HepG2 (cell line): ENCODE data around the gene ZNF106.

Experiments used
- CTCF ChIP-seq: sonication (generic); formaldehyde crosslinking; IDR thresholded peaks from 2 replicates; pipeline ENCODE4 v1.5.0; 2020; ENCODE audit warnings: mild to moderate bottlenecking, missing genetic modification reagents, moderate library complexity
- EP300 ChIP-seq, 3 experiments: sonication (generic) in 1 of 3; formaldehyde crosslinking in 1 of 3; IDR thresholded peaks; 2 replicates each; pipeline versions ENCODE4 v1.5.1 to v1.6.1; 2011 to 2020; ENCODE audit warnings: low read depth in 2 of 3, low read length in 2 of 3, borderline replicate concordance in 1 of 3, improper control_type of control experiment in 1 of 3, mild to moderate bottlenecking in 1 of 3, missing genetic modification reagents in 1 of 3, moderate library complexity in 1 of 3
- REST ChIP-seq, 2 experiments: IDR thresholded peaks; 2 replicates each; pipeline ENCODE4 v1.6.1; 2011 to 2012; ENCODE audit warnings: low read length in 2 of 2, borderline replicate concordance in 1 of 2, low read depth in 1 of 2, mild to moderate bottlenecking in 1 of 2, moderate library complexity in 1 of 2
- RFXAP ChIP-seq: sonication (generic); formaldehyde crosslinking; IDR thresholded peaks from 2 replicates; pipeline ENCODE4 v1.4.0; 2020; ENCODE audit warnings: missing genetic modification reagents, borderline replicate concordance
- SP1 ChIP-seq, 2 experiments: fragments of 450-650 bp in 1 of 2; sonication (generic) in 1 of 2; formaldehyde crosslinking in 1 of 2; IDR thresholded peaks; 2 replicates each; pipeline versions ENCODE4 v1.4.0 to v1.6.1; 2016 to 2020; ENCODE audit warnings: missing genetic modification reagents in 1 of 2
- ZBTB26 ChIP-seq: IDR thresholded peaks from 2 replicates; pipeline ENCODE4 v1.6.1; 2016; ENCODE audit warnings: missing compliant biosample characterization, missing genetic modification reagents, borderline replicate concordance
- ZNF263 ChIP-seq: sonication (generic); formaldehyde crosslinking; IDR thresholded peaks from 2 replicates; pipeline ENCODE4 v1.4.0; 2020; ENCODE audit warnings: missing genetic modification reagents
- ZNF616 ChIP-seq: sonication (generic); formaldehyde crosslinking; IDR thresholded peaks from 2 replicates; pipeline ENCODE4 v1.5.0; 2020; ENCODE audit warnings: low read depth, mild to moderate bottlenecking, missing genetic modification reagents

- TF ChIP-seq ZNF263 (CRISPR knock-in tag) = no peak
- TF ChIP-seq ZBTB26 (CRISPR knock-in tag) = no peak
- no peak for TF ChIP-seq REST (IDR thresholded peaks at IDR 0.05; ENCODE audit: borderline replicate concordance in 1 of 2, low read depth in 1 of 2, low read length in 2 of 2)
- no peak for TF ChIP-seq ZNF616
- no peak for TF ChIP-seq CTCF (CRISPR knock-in tag)
- no peak for TF ChIP-seq EP300 (IDR thresholded peaks at IDR 0.05; ENCODE audit: low read depth in 2 of 2, low read length in 2 of 2)
- TF ChIP-seq EP300 (CRISPR knock-in tag; IDR thresholded peaks at IDR 0.05; ENCODE audit: borderline replicate concordance) = no peak
- no peak for TF ChIP-seq SP1 (IDR thresholded peaks at IDR 0.05)
- TF ChIP-seq SP1 (CRISPR knock-in tag; IDR thresholded peaks at IDR 0.05) = no peak
- TF ChIP-seq RFXAP (CRISPR knock-in tag) = no peak
Observed at GRCh38 chr15:42419369-42419768, 71.6 kb downstream of the ZNF106 start.
